ENCODE results near the gene METTL25B.

DNA sequence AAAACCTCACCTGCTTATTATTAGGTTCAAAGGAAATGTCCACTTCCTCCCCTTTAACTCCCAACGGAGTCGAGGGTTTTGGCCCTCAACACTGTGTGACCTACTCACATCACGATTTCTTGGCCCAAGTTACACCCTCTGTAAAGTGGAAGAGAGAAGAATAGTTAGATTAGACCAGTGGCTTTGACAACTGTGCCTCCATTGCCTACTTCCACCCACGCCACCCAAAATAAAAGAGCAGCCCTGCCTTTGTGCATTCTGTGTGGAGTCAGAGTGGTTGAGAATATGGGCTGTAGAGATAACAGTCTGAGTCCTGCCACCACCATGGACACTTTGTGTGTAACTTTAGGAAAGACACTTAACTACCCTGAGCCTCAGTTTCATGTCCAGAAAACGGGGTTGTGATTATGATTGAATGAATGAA is 27.3 kb downstream of the METTL25B start:
- TF ChIP-seq, protein P1, sequence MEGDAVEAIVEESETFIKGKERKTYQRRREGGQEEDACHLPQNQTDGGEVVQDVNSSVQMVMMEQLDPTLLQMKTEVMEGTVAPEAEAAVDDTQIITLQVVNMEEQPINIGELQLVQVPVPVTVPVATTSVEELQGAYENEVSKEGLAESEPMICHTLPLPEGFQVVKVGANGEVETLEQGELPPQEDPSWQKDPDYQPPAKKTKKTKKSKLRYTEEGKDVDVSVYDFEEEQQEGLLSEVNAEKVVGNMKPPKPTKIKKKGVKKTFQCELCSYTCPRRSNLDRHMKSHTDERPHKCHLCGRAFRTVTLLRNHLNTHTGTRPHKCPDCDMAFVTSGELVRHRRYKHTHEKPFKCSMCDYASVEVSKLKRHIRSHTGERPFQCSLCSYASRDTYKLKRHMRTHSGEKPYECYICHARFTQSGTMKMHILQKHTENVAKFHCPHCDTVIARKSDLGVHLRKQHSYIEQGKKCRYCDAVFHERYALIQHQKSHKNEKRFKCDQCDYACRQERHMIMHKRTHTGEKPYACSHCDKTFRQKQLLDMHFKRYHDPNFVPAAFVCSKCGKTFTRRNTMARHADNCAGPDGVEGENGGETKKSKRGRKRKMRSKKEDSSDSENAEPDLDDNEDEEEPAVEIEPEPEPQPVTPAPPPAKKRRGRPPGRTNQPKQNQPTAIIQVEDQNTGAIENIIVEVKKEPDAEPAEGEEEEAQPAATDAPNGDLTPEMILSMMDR (conservative IDR thresholded peaks at IDR 0.05), result no peak
- TF ChIP-seq EZH2 (IDR thresholded peaks at IDR 0.05; ENCODE audit: low read depth), result no peak

Data from PC-9 (cell line).